ENCODE data around the gene RBM12.

DNA sequence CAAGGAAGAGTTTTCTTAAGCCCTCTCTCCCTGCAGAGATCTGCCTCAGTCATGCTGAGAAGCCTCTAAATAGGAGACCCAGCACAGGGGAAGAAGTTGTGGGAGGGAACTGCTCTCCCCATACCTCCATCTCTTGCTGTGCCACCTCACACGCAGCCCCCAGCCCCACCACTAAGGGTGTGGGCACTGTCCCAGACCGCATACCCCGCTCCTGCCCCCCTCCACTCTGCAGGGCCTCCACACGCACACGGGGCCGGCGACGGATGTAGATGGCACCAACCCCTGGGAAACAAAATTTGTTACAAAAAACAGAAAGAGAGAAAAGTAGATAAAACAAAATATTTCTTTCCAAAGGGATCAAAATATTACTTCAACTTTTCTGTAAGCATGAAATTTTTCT lies 10.2 kb upstream of the RBM12 start:
- no peak for TF ChIP-seq EZH2 (IDR thresholded peaks at IDR 0.05; ENCODE audit: borderline replicate concordance, insufficient read depth, low read depth, low read length, poor library complexity, severe bottlenecking)
- TF ChIP-seq, protein P1, sequence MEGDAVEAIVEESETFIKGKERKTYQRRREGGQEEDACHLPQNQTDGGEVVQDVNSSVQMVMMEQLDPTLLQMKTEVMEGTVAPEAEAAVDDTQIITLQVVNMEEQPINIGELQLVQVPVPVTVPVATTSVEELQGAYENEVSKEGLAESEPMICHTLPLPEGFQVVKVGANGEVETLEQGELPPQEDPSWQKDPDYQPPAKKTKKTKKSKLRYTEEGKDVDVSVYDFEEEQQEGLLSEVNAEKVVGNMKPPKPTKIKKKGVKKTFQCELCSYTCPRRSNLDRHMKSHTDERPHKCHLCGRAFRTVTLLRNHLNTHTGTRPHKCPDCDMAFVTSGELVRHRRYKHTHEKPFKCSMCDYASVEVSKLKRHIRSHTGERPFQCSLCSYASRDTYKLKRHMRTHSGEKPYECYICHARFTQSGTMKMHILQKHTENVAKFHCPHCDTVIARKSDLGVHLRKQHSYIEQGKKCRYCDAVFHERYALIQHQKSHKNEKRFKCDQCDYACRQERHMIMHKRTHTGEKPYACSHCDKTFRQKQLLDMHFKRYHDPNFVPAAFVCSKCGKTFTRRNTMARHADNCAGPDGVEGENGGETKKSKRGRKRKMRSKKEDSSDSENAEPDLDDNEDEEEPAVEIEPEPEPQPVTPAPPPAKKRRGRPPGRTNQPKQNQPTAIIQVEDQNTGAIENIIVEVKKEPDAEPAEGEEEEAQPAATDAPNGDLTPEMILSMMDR (IDR thresholded peaks at IDR 0.05) = no peak
